K562 (cell line): ENCODE data around the gene CERS2. TPM values are rescaled to one million over a fixed set of nuclear protein-coding genes. Genes with fewer than 3 reads are reported as not detected.
A peak's percentile ranks its signal among the peaks of the same experiment; 100 is the strongest.

Experiments
- ASH1L ChIP-seq: fragments of 450-650 bp; IDR thresholded peaks from 2 replicates; pipeline ENCODE4 v1.6.1; 2018; ENCODE audit warnings: borderline replicate concordance, mild to moderate bottlenecking, low read depth; ENCODE audit not compliant: partially characterized antibody
- CBX5 ChIP-seq: IDR thresholded peaks from 2 replicates; pipeline ENCODE4 v1.6.1; 2014; ENCODE audit warnings: low read depth, borderline replicate concordance
- FOXA3 ChIP-seq, 2 experiments: fragments of 450-650 bp in 1 of 2; sonication (generic) in 1 of 2; formaldehyde crosslinking; IDR thresholded peaks in 1 of 2; conservative IDR thresholded peaks in 1 of 2; 2 replicates each; pipeline versions ENCODE4 v1.4.0 to v1.8.0; 2020 to 2022; ENCODE audit warnings: mild to moderate bottlenecking in 2 of 2, missing genetic modification reagents in 1 of 2
- FOXP4 ChIP-seq: sonication (generic); formaldehyde crosslinking; IDR thresholded peaks from 2 replicates; pipeline ENCODE4 v1.8.0; 2022; ENCODE audit warnings: mild to moderate bottlenecking, missing genetic modification reagents, borderline replicate concordance
- HNRNPLL ChIP-seq: fragments of 200-400 bp; formaldehyde crosslinking; IDR thresholded peaks from 2 replicates; pipeline ENCODE4 v1.6.1; 2017; ENCODE audit warnings: low read length, low read depth, mild to moderate bottlenecking; ENCODE audit not compliant: poor library complexity, severe bottlenecking
- RAD51 ChIP-seq: fragments of 450-650 bp; IDR thresholded peaks from 2 replicates; pipeline ENCODE4 v1.7.1; 2016; ENCODE audit warnings: low read depth, mild to moderate bottlenecking, borderline replicate concordance
- RB1 ChIP-seq: fragments of 450-650 bp; IDR thresholded peaks from 2 replicates; pipeline ENCODE4 v1.6.1; 2017; ENCODE audit warnings: low read depth, mild to moderate bottlenecking
- SMARCA5 ChIP-seq: fragments of 450-650 bp; IDR thresholded peaks from 2 replicates; pipeline ENCODE4 v1.6.1; 2016
- SREBF1 ChIP-seq: fragments of 150-350 bp; IDR thresholded peaks from 2 replicates; pipeline ENCODE4 v1.6.1; 2014; ENCODE audit warnings: antibody characterized with exemption, low read depth, low read length, borderline replicate concordance
- TCFL5 ChIP-seq: fragments of 250-450 bp; sonication (Bioruptor Pico); conservative IDR thresholded peaks from 2 replicates; pipeline ENCODE4 v1.6.1; 2021; ENCODE audit warnings: mild to moderate bottlenecking, moderate library complexity, matching md5 sums
- VEZF1 ChIP-seq: fragments of 200-800 bp; sonication (Bioruptor generic); IDR thresholded peaks from 2 replicates; pipeline ENCODE4 v1.6.1; 2017; ENCODE audit warnings: missing genetic modification characterization, missing compliant biosample characterization
- ZNF197 ChIP-seq: fragments of 200-800 bp; sonication (Bioruptor generic); IDR thresholded peaks from 2 replicates; pipeline ENCODE4 v1.6.1; 2016; ENCODE audit warnings: low read depth, missing genetic modification characterization, missing compliant biosample characterization
- ZNF354B ChIP-seq: fragments of 250-450 bp; sonication (Bioruptor Pico); IDR thresholded peaks from 2 replicates; pipeline ENCODE4 v1.4.0; 2020
- ZNF780A ChIP-seq: fragments of 250-450 bp; sonication (Bioruptor Pico); IDR thresholded peaks from 2 replicates; pipeline ENCODE4 v1.5.0; 2021; ENCODE audit warnings: mild to moderate bottlenecking
- polyA plus RNA-seq, 8 experiments: library from polyadenylated mRNA; depleted of rRNA in 4 of 8; stranded (reverse) in 5 of 8; unstranded in 3 of 8; fragments of >200 nt; fragmentation: Nextera tagmentation in 2 of 8; fragmentation: Illumina TruSeq in 1 of 8; extraction: Ambion mirVana in 2 of 8; extraction: Trizol in 1 of 8; gene quantifications; 2 replicates each; pipeline versions ENCODE4 v1.2.1 to v1.2.3, GENCODE V29; 2011 to 2014; ENCODE audit warnings: inconsistent platforms in 1 of 8, missing spikeins in 1 of 8
- total RNA-seq, 7 experiments: library from RNA; depleted of rRNA in 6 of 7; stranded (reverse); fragments of >200 nt in 6 of 7; fragmentation: Illumina TruSeq in 2 of 7; extraction: Trizol in 2 of 7; gene quantifications; 2 replicates each; pipeline versions ENCODE4 v1.2.1 to v1.2.3, GENCODE V29; 2011 to 2021; ENCODE audit warnings: low replicate concordance in 1 of 7
- TF ChIP-seq, protein P1 (sequence below): fragments of 450-650 bp; IDR thresholded peaks from 2 replicates; pipeline ENCODE4 v1.6.1; 2016; ENCODE audit warnings: low read depth, mild to moderate bottlenecking, moderate library complexity

CERS2 gene
- total and polyA plus RNA-seq, 9 of the 15 experiments (the other 6 are each of a cell fraction or from before 2014, with no cell fraction given), result 23.4 to 295 (median 132) TPM

DNA sequence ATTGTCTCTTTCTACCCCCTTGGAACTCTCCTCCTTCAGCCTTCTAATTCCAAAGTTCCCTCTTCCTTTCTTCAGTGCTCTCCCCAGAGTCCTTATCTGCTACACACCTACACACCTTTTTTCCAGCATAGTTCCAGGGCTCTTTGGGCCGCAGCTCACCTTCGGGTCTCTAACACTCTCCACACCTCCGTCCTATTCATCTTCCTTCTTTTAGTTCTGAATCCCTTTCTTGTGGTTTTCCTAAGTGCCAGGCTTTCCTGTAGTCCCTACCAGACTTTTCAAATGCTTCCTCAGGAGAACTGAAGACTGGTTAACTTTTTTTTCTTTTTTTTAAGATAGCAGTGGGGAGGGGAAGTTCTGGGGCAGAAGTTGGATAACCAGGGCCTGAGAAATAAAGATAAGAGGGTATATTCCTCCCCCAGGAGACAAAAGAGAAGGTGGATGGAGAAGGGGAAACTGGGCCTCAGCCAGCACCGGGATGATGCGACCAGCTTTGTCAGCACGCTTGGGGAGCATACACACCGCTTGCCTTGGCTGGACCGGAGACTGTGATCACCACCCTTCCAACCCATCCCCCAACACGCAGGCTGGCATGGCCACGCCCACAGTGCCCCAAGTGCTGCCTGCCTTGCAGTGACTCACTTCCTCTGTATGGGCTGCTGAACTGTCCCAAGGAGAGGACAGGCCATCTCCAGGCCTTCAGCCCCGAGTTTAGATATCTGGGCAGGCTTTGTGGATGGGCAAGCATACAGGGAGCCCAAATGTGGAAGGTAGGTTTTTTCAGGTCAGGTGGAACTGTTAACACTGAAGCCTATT is 2.5 kb upstream of the CERS2 start (continued):
- TF ChIP-seq FOXA3 (CRISPR knock-in tag; conservative IDR thresholded peaks at IDR 0.05 in 1 of 2, IDR thresholded peaks at IDR 0.05 in 1 of 2), result no peak
- TF ChIP-seq, protein P1, sequence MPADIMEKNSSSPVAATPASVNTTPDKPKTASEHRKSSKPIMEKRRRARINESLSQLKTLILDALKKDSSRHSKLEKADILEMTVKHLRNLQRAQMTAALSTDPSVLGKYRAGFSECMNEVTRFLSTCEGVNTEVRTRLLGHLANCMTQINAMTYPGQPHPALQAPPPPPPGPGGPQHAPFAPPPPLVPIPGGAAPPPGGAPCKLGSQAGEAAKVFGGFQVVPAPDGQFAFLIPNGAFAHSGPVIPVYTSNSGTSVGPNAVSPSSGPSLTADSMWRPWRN, result no peak
- no peak for TF ChIP-seq SMARCA5
- no peak for TF ChIP-seq TCFL5 (CRISPR knock-in tag)
- no peak for TF ChIP-seq ZNF197 (CRISPR knock-in tag)
- TF ChIP-seq CBX5, result no peak
- no peak for TF ChIP-seq ZNF780A (CRISPR knock-in tag)
- no peak; the same call in 1 of the 2 replicates for TF ChIP-seq RB1
- TF ChIP-seq RAD51, result no peak
- TF ChIP-seq HNRNPLL, result no peak
- TF ChIP-seq SREBF1, result no peak
- TF ChIP-seq ZNF354B, result no peak
- peak; percentile 93 for TF ChIP-seq VEZF1
- TF ChIP-seq FOXP4 (CRISPR knock-in tag), result no peak
- TF ChIP-seq ASH1L, result no peak
